Dermis lymphatic vessel endothelial cell (primary cell): ENCODE measurements around the gene MED8. TPM values are rescaled to one million over a fixed set of nuclear protein-coding genes. Genes with fewer than 3 reads are reported as not detected.

ENCODE experiments used
- total RNA-seq: library from RNA; depleted of rRNA; stranded (reverse); fragments of >200 nt; gene quantifications from 2 replicates; pipeline ENCODE4 v1.2.1, GENCODE V29; 2014

MED8 gene
- 35.2 and 39.4 TPM in 2 replicates for total RNA-seq

GRCh38 chr1:43389326-43390313 is at the start of gene MED8, which contains the start of gene SZT2:
TSS of gene MED8 (minus strand) at chr1:43389800. CDS start at chr1:43389764, 36 bp downstream.
TSS of gene SZT2 (plus strand) at chr1:43389899. CDS start at chr1:43389969, 70 bp downstream.

GRCh38 chr1:43367904-43368645 is 21.5 kb downstream of the MED8 start, which contains the start of gene ELOVL1:
TSS of gene ELOVL1 (minus strand) at chr1:43368011. CDS start at chr1:43365609, 2,402 bp downstream.

GRCh38 chr1:43358746-43359693 is 30.6 kb downstream of the MED8 start, which contains the start of gene CDC20:
TSS of gene CDC20 (plus strand) at chr1:43358981. CDS start at chr1:43359216, 235 bp downstream.

GRCh38 chr1:43337588-43337987 is 52.0 kb downstream of the MED8 start, which contains the start of gene MPL:
TSS of gene MPL (plus strand) at chr1:43337818. CDS start at chr1:43337849, 31 bp downstream.

Other genes starting within 250 kb of the MED8 start
- 51.4 and 64.0 TPM in 2 replicates for gene EBNA1BP2, start 217.5 kb downstream of the MED8 start, total RNA-seq
- gene CFAP57, start 217.5 kb downstream of the MED8 start, total RNA-seq: 0.09 and 0.22 TPM in 2 replicates
- gene TMEM125, start 119.8 kb downstream of the MED8 start, total RNA-seq: not detected in 2 replicates
- gene C1orf210, start 104.2 kb downstream of the MED8 start, total RNA-seq: not detected in 2 replicates
- gene TIE1, start 88.8 kb downstream of the MED8 start, total RNA-seq: 962 and 1,146 TPM in 2 replicates
- 0.09 and 0.11 TPM in 2 replicates for gene MPL, start 52.0 kb downstream of the MED8 start, total RNA-seq
- 8.3 and 10.1 TPM in 2 replicates for gene CDC20, start 30.8 kb downstream of the MED8 start, total RNA-seq
- 38.4 and 54.4 TPM in 2 replicates for gene ELOVL1, start 21.8 kb downstream of the MED8 start, total RNA-seq
- 14.5 and 14.6 TPM in 2 replicates for gene SZT2, start 99 bp upstream of the MED8 start, total RNA-seq
- 24.5 and 82.0 TPM in 2 replicates for gene HYI, start 64.1 kb upstream of the MED8 start, total RNA-seq
- gene PTPRF, start 141.1 kb upstream of the MED8 start, total RNA-seq: 28.6 and 56.3 TPM in 2 replicates